CD4-positive, CD25-positive, alpha-beta regulatory T cell (primary cell): ENCODE measurements around the gene NPHS2. TPM values are rescaled to one million over a fixed set of nuclear protein-coding genes. Genes with fewer than 3 reads are reported as not detected.

ENCODE experiments used
- ATAC-seq, 2 donors: fragments of 150-1000 bp; cut with Tn5 transposase; one replicate each; pipeline ENCODE4 v1.10.0; 2021; ENCODE audit warnings: low read depth in 2 of 2, moderate number of reproducible peaks in 2 of 2, moderate library complexity in 1 of 2
- DNase-seq, 3 donors: peaks; one replicate each; pipeline versions ENCODE4 v3.0.0 to v3.0.0-alpha.2; 2012 to 2022; ENCODE audit warnings: mixed read lengths in 1 of 3
- H3K27ac ChIP-seq: one replicate; pipeline ENCODE4 v1.7.0; 2013; ENCODE audit warnings: mild to moderate bottlenecking, low read length; ENCODE audit not compliant: insufficient read depth, poor library complexity, severe bottlenecking
- H3K27me3 ChIP-seq: one replicate; pipeline ENCODE4 v1.7.0; 2013; ENCODE audit warnings: low read length; ENCODE audit not compliant: control insufficient read depth, insufficient read depth
- H3K36me3 ChIP-seq: one replicate; pipeline ENCODE4 v1.7.0; 2013; ENCODE audit warnings: mild to moderate bottlenecking, low read length, moderate library complexity; ENCODE audit not compliant: control insufficient read depth, insufficient read depth
- H3K4me1 ChIP-seq: 2 replicates; pipeline ENCODE4 v1.7.0; 2013; ENCODE audit warnings: mild to moderate bottlenecking, low read length; ENCODE audit not compliant: insufficient read depth, control insufficient read depth, poor library complexity, severe bottlenecking
- H3K4me3 ChIP-seq: one replicate; pipeline ENCODE4 v1.7.0; 2013; ENCODE audit warnings: low read depth, mild to moderate bottlenecking, low read length, moderate library complexity
- H3K9me3 ChIP-seq, 2 experiments: 1 replicate in 1 of 2; 2 replicates in 1 of 2; pipeline ENCODE4 v1.7.0; 2013; ENCODE audit warnings: low read length in 2 of 2, mild to moderate bottlenecking in 1 of 2, moderate library complexity in 1 of 2; ENCODE audit not compliant: control insufficient read depth in 2 of 2
- H3K27ac Mint-ChIP-seq, 3 donors: one replicate each; pipeline ENCODE4 v1.8.0; 2020 to 2022; ENCODE audit warnings: mild to moderate bottlenecking in 3 of 3, mixed read lengths in 3 of 3, moderate library complexity in 2 of 3
- H3K27me3 Mint-ChIP-seq: one replicate; pipeline ENCODE4 v1.8.0; 2022; ENCODE audit warnings: mild to moderate bottlenecking, mixed read lengths
- H3K36me3 Mint-ChIP-seq: one replicate; pipeline ENCODE4 v1.8.0; 2020; ENCODE audit warnings: mixed read lengths
- H3K4me1 Mint-ChIP-seq, 4 donors: one replicate each; pipeline ENCODE4 v1.8.0; 2020 to 2022; ENCODE audit warnings: mixed read lengths in 4 of 4, mild to moderate bottlenecking in 1 of 4
- H3K4me3 Mint-ChIP-seq, 4 donors: one replicate each; pipeline ENCODE4 v1.8.0; 2020 to 2022; ENCODE audit warnings: mild to moderate bottlenecking in 4 of 4, mixed read lengths in 4 of 4, moderate library complexity in 3 of 4
- H3K9me3 Mint-ChIP-seq, 7 donors: one replicate each; pipeline ENCODE4 v1.8.0; 2020 to 2022; ENCODE audit warnings: mixed read lengths in 7 of 7, mild to moderate bottlenecking in 3 of 7, moderate library complexity in 2 of 7
- polyA plus RNA-seq, 4 donors: library from polyadenylated mRNA; unstranded; fragments of 300-500 nt; fragmentation: Illumina TruSeq; gene quantifications; one replicate each; pipeline ENCODE4 v1.2.3, GENCODE V29; 2021
- total RNA-seq: library from RNA; stranded (reverse); gene quantifications from one replicate; pipeline ENCODE4 v1.2.3, GENCODE V29; 2022

Gene NPHS2
- total RNA-seq (not detected), polyA plus RNA-seq (not detected)

- H3K9me3 Mint-ChIP-seq = peaks cover 0 to 6% (median under 1%) of the 10 kb centered on the region in 7 donors
- no peak within 1 kb of the TSS for H3K4me3 Mint-ChIP-seq
- Histone ChIP-seq H3K4me1 (no peaks in the 10 kb centered on the region), H3K4me3 (no peak within 1 kb of the TSS), H3K27ac (no peak within 1 kb of the TSS), H3K9me3 (no peaks in the 10 kb centered on the region), H3K27me3 (peaks cover 31% of the 10 kb centered on the region), H3K36me3 (no peaks in the 10 kb centered on the region)
- H3K36me3 Mint-ChIP-seq = no peaks in the 10 kb centered on the region
- peaks cover 46% of the 10 kb centered on the region for H3K27me3 Mint-ChIP-seq
- no peak within 1 kb of the TSS for H3K27ac Mint-ChIP-seq
- H3K4me1 Mint-ChIP-seq = peaks cover 0 to 7% (median 3%) of the 10 kb centered on the region in 4 donors
- ATAC-seq (no peak), DNase-seq (no peak)
Observed at GRCh38 chr1:179575497-179576314, at the start of gene NPHS2. Gene NPHS2 (minus strand): TSS chr1:179575948. CDS start chr1:179575864, 84 bp downstream.

DNA sequence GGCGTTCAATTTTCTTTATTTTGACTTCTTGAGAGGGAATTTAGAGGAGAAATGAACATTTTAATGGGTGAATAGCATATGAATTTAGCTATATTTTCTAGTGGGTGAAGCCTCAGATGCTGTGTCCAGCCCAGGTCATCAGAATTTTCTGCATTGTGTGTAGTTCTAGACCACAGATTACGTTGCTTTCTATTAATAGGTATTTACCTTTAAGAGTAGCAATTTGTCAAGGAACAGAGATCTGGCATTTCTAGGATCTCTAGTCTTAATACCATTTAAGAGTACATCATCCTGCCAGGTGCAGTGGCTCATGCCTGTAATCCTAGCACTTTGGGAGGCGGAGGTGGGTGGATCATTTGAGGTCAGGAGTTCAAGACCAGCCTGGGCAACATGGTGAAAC lies 36.6 kb upstream of the NPHS2 start:
- H3K9me3 Mint-ChIP-seq = peaks cover 0 to 3% (median 0%) of the 10 kb centered on the region in 7 donors
- no peaks in the 10 kb centered on the region for H3K27me3 Mint-ChIP-seq
- H3K4me1 ChIP-seq = no peaks in the 10 kb centered on the region

DNA sequence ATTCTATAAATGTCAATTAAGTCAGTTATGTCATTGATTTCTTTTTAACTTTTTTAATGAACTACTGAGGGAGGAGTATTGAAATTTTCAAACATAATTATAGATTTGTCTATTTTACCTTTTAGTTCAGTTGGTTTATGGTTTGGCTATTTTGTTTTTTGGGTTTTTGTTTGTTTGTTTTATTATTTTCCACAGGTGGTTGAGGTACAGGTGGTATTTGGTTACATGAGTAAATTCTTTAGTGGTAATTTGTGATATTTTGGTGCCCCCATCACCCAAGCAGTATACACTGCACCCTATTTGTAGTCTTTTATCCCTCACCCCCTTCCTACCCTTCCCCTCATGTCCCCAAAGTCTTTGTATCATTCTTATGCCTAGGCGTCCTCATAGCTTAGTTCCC lies 25.3 kb upstream of the NPHS2 start:
- ATAC-seq (no peak), DNase-seq (no peak)
- Mint-ChIP-seq H3K27me3 (no peaks in the 10 kb centered on the region), H3K36me3 (no peaks in the 10 kb centered on the region), H3K9me3 (peaks cover 0 to 6% (median 4%) of the 10 kb centered on the region in 7 donors), H3K27ac (no peak overlapping the region), H3K4me1 (no peaks in the 10 kb centered on the region), H3K4me3 (no peak overlapping the region)
- Histone ChIP-seq H3K27ac (no peak overlapping the region), H3K4me1 (no peaks in the 10 kb centered on the region), H3K36me3 (no peaks in the 10 kb centered on the region), H3K27me3 (peaks cover 5% of the 10 kb centered on the region), H3K9me3 (no peaks in the 10 kb centered on the region), H3K4me3 (no peak overlapping the region)

More for the DNA sequence above, 36.6 kb upstream of the NPHS2 start:
- Histone ChIP-seq H3K9me3 (no peaks in the 10 kb centered on the region), H3K27ac (no peak overlapping the region), H3K36me3 (no peaks in the 10 kb centered on the region), H3K4me3 (no peak overlapping the region), H3K27me3 (peaks cover 10% of the 10 kb centered on the region)
- no peak for ATAC-seq
- no peaks in the 10 kb centered on the region for H3K36me3 Mint-ChIP-seq
- H3K4me3 Mint-ChIP-seq = no peak overlapping the region
- DNase-seq = no peak
- no peaks in the 10 kb centered on the region for H3K4me1 Mint-ChIP-seq
- no peak overlapping the region for H3K27ac Mint-ChIP-seq

DNA sequence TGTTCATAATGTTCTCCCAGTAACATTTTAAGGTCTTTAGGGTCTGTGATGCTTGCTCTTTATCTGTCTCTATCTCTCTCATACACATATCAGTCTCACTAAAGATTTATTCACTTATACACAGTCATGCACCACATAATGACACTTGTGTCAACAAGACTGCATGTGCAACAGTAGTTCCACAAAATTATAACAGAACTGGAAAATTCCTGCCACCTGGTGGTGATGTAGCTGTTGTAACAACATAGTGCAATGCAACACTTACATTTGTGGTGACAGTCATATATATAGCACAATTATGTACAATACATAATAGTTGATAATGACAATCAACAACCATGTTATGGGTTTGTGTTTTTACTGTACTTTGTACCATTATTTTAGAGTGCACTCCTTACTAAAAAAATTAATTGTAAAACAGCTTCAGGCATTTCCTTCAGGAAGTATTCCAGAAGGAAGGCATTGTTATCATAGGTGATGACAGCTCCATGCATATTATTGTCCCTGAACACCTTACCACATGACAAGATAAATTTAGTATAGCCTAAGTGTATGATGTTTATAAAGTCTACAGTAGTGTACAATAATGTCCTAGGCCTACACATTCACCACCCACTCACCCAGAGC lies 24.0 kb upstream of the NPHS2 start:
- H3K27me3 ChIP-seq = peaks cover 2% of the 10 kb centered on the region
- peaks cover 0 to 6% (median 3%) of the 10 kb centered on the region in 7 donors for H3K9me3 Mint-ChIP-seq
- H3K27me3 Mint-ChIP-seq = no peaks in the 10 kb centered on the region
- no peak overlapping the region for H3K4me3 ChIP-seq
- no peaks in the 10 kb centered on the region for H3K4me1 ChIP-seq
- no peaks in the 10 kb centered on the region for H3K36me3 Mint-ChIP-seq
- DNase-seq (peak in 1 of 3 donors; percentile 26), ATAC-seq (no peak)
- H3K27ac Mint-ChIP-seq = no peak overlapping the region
- H3K4me1 Mint-ChIP-seq = no peaks in the 10 kb centered on the region
- no peaks in the 10 kb centered on the region for H3K9me3 ChIP-seq
- no peak overlapping the region for H3K4me3 Mint-ChIP-seq
- no peak overlapping the region for H3K27ac ChIP-seq
- H3K36me3 ChIP-seq = no peaks in the 10 kb centered on the region

DNA sequence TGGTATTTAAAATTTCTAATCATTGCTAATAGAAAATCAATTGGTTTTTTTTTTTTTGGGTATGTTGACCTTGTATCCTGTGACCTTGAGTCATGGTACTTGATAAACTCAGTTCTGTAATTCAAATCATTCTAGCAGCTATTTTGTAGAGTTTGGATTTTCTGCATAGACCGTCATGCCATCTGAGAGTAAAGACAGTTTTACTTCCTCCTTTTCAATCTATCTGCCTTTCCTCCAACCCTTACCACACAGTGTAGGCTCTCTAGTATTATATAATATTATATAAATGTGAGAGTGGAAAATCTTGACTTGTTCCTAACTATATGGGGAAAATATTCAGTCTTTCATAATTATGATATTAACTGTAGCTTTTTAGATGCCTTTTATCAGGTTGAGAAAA lies 22.9 kb upstream of the NPHS2 start:
- Histone ChIP-seq H3K27ac (no peak overlapping the region), H3K4me3 (no peak overlapping the region), H3K27me3 (peaks cover 2% of the 10 kb centered on the region), H3K9me3 (no peaks in the 10 kb centered on the region), H3K36me3 (no peaks in the 10 kb centered on the region), H3K4me1 (no peaks in the 10 kb centered on the region)
- no peaks in the 10 kb centered on the region for H3K27me3 Mint-ChIP-seq
- no peaks in the 10 kb centered on the region for H3K36me3 Mint-ChIP-seq
- H3K4me3 Mint-ChIP-seq = no peak overlapping the region
- H3K9me3 Mint-ChIP-seq = peaks cover 0 to 5% (median 1%) of the 10 kb centered on the region in 7 donors
- no peak overlapping the region for H3K27ac Mint-ChIP-seq
- DNase-seq (no peak), ATAC-seq (no peak)
- H3K4me1 Mint-ChIP-seq = no peaks in the 10 kb centered on the region

GRCh38 chr1:179591592-179592580 lies 16.1 kb upstream of the NPHS2 start, which contains the start of gene TDRD5:
Gene TDRD5 (plus strand): TSS chr1:179591832. CDS start chr1:179592616, 784 bp downstream.
- H3K36me3 Mint-ChIP-seq = no peaks in the 10 kb centered on the region
- H3K36me3 ChIP-seq = no peaks in the 10 kb centered on the region
- H3K9me3 ChIP-seq = no peaks in the 10 kb centered on the region
- H3K4me1 Mint-ChIP-seq = peaks cover 0 to 2% (median 0%) of the 10 kb centered on the region in 4 donors
- H3K27ac Mint-ChIP-seq = no peak within 1 kb of the TSS
- H3K27ac ChIP-seq = no peak within 1 kb of the TSS
- peaks cover 0 to 3% (median 0%) of the 10 kb centered on the region in 7 donors for H3K9me3 Mint-ChIP-seq
- peaks cover 18% of the 10 kb centered on the region for H3K27me3 Mint-ChIP-seq
- no peaks in the 10 kb centered on the region for H3K4me1 ChIP-seq
- ATAC-seq (no peak), DNase-seq (no peak)
- no peak within 1 kb of the TSS for H3K4me3 ChIP-seq
- no peak within 1 kb of the TSS for H3K4me3 Mint-ChIP-seq
- peaks cover 4% of the 10 kb centered on the region for H3K27me3 ChIP-seq

DNA sequence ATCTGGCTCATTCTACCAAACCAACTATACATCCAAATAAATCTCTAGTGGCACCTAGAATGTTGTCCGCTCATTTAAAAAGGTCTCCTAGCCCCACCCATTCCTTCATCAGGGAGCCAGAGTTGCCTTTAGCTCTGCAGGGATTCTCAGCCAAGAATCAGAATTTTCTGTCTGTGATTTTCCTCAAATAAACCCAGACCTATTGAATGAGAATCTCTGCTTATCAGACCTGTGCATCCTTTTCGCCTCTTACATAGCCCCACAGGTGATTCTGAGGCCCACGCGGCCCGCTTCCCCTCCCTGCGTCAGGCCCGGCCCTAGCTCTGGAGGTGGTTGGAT lies 15.5 kb upstream of the NPHS2 start:
- peaks cover 18% of the 10 kb centered on the region for H3K27me3 Mint-ChIP-seq
- Histone ChIP-seq H3K4me3 (no peak overlapping the region), H3K27ac (no peak overlapping the region)

More for the DNA sequence above, 15.5 kb upstream of the NPHS2 start:
- ATAC-seq (no peak), DNase-seq (no peak)
- no peaks in the 10 kb centered on the region for H3K9me3 ChIP-seq
- peaks cover 4% of the 10 kb centered on the region for H3K27me3 ChIP-seq
- H3K36me3 ChIP-seq = no peaks in the 10 kb centered on the region
- Mint-ChIP-seq H3K9me3 (peaks cover 0 to 3% (median 0%) of the 10 kb centered on the region in 7 donors), H3K27ac (no peak overlapping the region), H3K36me3 (no peaks in the 10 kb centered on the region), H3K4me1 (peaks cover 0 to 2% (median 0%) of the 10 kb centered on the region in 4 donors), H3K4me3 (no peak overlapping the region)
- no peaks in the 10 kb centered on the region for H3K4me1 ChIP-seq
